ENCODE results near the gene LDLRAD4.

The LDLRAD4 gene

DNA sequence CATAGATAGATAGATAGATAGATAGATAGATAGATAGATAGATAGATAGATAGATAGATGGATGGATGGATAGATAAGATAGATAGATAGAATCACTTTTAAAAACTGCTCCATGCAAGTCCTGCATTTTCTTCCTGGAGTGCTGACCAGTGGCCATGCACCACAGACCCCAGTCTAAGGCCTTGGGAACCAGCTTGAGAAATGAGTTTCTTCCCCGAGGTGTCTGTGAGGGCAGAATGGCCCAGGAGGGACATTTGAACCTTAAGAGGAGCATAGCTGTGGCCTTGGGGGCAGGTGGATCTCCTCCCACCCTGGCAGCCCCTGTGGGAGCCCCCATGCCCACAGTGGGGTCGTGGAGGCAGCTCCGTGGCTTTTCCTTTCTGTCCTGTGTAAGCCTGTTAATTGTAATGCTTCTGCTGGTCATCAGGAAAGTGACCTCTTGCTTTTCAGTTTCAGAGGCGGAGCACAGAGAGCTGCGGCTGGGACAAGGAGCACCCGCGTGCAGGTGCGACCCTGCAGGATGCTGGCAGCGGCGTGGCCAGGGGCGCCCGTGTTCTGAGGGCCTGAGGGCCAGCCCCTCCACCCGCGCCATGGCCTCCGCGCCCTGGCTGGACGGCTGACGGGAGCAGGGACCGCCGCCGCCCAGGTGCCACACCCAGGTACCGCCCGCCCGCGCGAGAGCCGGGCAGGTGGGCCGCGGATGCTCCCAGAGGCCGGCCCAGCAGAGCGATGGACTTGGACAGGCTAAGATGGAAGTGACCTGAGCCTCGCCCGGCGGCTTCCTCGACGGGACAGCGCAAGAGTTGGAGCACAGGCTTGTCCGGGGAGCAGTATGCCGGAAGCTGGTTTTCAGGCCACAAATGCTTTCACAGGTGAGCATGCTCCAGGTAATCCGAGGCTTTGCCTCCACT lies 168.6 kb downstream of the LDLRAD4 start:
- DNase-seq (ENCODE audit: low spot score), result peak; percentile 46

- peak; percentile 37 for DNase-seq (ENCODE audit: low spot score)
Observed at GRCh38 chr18:13387855-13388548, 169.4 kb downstream of the LDLRAD4 start.

GRCh38 chr18:13388586-13389490 lies 170.3 kb downstream of the LDLRAD4 start:
- peak; percentile 32 for DNase-seq (ENCODE audit: low spot score)

GRCh38 chr18:13389491-13390131 lies 171.1 kb downstream of the LDLRAD4 start:
- peak; percentile 39 for DNase-seq (ENCODE audit: low spot score)

DNA sequence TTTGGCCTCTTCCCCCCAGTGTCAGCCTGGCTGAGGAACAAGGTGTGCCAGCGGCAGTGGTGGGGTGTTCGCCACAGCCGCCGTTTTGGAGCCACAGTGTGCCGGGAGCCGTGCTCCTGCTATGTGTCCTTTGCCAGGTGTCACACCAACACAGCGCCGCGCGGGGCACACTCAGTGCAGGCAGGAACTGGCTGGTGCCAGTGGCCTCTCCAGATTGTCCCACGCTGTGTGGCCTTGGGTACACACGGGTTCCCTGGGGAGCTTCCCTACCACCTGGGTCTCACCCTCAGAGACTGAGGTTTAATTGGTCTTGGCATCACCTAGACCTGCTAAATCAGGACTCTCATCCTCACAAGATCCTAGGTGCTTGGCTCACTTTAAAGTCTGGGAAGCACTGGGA lies 171.6 kb downstream of the LDLRAD4 start:
- peak; percentile 55 for DNase-seq (ENCODE audit: low spot score)

DNA sequence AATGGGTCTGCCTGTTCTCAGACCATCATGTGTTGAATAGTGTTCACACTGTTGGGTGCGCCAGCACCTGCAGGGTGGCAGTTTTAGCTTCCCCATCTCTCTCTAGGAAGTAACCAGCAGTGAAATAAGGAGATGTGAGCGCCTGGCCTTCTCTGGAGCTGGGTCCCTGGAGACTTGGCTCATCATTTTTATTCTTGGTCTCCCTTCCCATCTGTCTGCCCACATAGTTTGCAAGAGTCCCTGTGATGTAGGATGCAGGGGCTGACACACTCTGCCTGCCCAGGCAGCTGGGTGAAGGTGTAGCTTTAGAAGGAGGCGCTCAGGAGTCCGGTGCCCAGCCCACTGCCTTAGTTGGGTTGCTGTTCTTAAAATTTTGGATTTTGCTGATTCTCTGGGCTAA lies 172.2 kb downstream of the LDLRAD4 start:
- peak; percentile 72 for DNase-seq (ENCODE audit: low spot score)

DNA sequence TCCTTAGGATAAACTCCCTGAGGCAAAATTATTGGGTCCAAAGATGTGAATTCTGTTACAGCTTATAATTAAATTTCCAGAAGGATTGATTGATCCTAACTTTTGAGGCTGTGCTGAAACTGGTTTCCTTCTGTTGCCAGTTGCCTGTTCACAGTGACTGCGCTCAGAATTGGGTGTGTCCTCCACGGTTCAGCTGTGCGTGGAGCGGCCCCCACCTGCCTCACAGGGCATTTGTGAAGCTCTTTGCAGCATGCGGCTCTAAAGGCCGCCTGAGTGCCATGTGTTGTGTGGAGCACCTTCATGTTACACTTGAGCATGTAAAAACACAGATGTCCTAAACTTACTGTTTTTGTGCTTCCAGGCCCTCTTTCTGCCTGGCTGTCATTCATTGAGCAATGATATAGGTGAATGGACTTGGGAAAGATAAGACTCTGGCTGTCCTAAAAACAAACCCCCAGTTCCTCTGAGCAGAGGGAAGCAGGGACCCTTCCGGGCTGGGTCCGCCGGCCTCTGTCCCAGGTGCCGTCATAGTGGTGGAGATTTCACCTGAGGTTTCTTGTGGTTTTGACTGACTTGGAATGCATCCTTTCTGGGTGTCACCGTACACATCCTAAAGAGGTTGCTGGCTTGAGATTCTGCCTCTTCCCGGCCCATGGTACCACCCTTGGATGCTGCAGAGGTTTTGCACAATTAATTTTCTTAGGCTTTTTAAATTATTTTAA lies 173.6 kb downstream of the LDLRAD4 start:
- no peak for DNase-seq (ENCODE audit: low spot score)

- DNase-seq (ENCODE audit: low spot score), result no peak
Observed at GRCh38 chr18:13392899-13393298, 174.3 kb downstream of the LDLRAD4 start.

- no peak for DNase-seq (ENCODE audit: low spot score)
Observed at GRCh38 chr18:13393338-13393737, 174.8 kb downstream of the LDLRAD4 start.

- DNase-seq (ENCODE audit: low spot score), result peak; percentile 50
Observed at GRCh38 chr18:13394801-13395200, 176.2 kb downstream of the LDLRAD4 start.

GRCh38 chr18:13395577-13395976 lies 177.0 kb downstream of the LDLRAD4 start:
- no peak for DNase-seq (ENCODE audit: low spot score)

DNA sequence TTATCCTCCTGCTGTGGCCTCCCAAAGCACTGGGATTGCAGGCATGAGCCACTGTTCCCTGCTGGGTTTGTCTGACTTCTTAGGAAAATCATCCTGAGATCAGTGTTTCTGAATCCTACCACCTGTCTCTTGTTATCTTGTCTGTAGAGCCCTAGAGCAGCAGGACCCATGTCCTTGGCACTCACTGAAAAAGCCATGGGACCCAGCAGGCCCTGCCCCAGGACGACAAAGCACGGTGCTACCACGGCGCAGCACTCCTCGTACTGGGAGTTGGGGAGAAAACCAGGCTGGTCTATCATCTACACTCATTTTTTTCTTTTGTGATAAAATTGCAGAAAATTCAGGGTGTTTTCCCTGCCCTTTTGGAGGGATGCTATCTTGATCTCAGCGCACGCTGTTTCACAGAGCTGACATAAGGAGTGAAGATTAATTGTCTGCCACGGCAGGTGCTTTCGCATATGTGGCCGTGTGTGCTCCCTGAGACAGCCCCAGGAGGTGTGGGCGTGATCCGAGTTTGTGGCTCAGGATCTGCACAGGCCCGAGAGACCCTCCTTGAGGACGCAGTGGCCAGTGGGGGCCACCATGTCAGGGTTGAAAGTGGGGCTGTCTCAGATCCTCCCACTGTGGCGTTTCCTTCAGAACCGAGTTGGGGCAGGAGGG lies 179.1 kb downstream of the LDLRAD4 start:
- peak; percentile 85 for DNase-seq (ENCODE audit: low spot score)

DNA sequence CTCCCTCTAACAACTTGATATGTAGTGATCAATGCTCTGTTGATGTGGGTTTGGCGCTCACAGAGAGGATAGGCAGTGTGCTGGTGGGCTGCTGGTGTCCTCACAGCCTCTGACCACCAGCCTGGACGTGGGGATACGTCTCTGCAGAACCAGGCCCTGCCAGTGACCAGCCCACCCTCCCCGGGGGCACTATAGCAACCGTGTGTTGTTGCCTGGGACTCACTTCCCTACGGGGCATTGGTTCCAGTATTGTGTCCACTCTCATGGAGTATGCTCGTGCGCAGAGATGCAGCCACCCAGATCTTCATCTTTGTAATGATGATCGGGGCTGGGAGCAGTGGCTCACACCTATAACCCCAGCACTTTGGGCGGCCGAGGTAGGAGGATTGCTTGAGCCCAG lies 180.1 kb downstream of the LDLRAD4 start:
- DNase-seq (ENCODE audit: low spot score), result no peak

- DNase-seq (ENCODE audit: low spot score), result no peak
Observed at GRCh38 chr18:13399511-13399910, 181.0 kb downstream of the LDLRAD4 start.

DNA sequence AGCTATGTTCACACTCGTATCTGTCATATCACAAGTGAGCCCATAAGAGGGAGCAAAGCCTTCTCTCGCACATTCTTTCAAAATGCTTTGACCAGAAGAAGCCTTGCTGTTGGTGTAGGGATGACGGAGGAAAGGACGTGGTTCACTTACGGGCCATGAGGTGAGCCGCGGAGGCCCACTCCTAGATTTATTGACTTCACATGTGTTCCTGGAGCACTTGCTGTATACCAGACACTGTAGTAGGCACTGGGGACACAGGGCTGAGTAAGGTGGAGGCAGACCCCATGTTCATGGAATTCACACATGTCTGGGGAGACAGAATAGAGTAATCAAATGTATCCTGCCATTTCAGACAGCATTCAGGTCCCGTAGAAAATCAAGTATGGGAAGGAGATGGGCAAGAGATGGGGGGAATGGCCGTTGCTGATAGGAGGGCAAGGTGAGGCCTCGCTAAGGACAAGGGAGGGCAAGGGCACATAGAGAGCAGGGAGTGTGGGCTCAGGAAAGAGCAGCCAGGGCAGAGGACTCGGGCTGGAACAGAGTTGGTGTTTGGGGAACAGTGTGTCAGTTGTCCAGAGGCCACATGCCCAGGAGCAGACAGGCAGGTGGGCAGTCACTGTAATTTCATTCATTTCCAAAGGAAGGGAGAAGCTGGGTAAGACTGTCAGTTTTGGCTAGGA lies 182.2 kb downstream of the LDLRAD4 start:
- no peak for DNase-seq (ENCODE audit: low spot score)

DNA sequence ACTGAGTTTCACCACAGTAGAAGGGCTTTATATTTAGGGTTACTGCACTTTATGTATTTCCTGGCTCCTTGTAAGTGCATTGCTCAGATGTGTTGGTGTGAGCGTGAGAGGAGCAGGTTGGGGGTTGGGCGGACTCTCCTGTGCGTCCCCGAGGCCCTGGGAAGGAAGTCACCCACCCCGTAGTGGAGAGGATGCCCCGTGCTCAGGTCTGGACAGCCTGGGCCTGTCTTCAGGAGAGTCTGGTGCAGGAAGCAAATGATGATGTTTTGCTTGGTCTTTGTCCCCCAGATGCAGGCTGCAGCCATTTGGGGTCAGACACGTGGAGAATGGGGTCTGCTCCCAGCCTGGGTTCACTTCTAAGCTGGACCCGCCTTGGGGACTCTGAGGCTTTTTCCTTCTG lies 182.8 kb downstream of the LDLRAD4 start:
- DNase-seq (ENCODE audit: low spot score), result no peak

DNA sequence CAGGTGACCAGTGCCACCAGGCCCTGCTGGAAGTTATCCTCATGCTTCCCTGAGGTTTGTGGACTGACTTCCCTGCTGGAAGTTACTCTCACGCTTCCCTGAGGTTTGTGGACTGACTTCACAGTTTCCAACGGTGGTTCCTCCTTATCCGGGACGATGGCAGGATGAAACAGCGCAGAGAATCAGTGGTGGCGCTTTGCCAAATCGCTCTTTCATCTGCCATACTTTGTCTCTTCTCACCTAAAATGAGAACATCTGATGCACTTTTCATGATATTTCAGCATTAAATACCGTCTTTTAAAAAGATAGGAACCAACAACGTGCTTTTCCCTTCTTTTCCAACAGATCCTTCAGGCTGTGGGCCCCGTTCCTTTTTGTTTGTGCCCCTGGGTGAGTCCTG lies 183.3 kb downstream of the LDLRAD4 start:
- no peak for DNase-seq (ENCODE audit: low spot score)

DNA sequence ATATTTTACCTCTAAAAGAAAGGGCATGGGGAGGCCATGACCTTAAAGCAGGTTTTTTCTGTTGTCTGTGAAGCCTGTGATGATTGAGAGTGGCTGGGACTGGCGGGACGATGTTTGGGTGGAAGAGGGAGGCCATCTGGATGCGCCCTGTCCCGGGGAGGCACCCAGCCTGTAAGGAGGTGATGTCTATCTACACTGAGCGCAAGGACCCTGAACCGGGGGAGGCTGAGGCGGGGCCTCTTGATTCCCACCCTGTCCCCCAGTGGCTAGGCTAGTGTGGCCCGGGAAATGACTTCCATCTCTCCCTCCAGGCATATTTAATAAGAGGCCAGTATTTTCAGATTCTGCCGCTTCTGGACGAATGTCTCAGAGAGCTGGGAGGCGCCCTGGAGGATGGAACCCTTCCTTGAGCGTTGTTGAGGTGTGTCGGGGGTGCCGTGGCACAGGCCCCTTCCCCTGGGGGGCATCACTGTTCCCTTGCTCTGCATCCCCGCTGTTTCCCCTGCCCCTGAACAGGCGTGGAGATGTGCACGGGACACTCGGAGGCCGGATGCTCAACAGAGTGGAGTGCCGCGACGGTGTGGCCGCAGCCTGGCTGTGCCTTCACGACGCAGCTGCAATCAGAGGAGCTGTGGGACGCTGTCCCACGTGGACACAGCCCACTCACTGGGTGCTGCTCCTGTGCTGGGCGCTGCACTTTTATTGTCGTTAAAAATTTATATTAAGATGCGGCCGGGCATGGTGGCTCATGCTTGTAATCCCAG lies 185.4 kb downstream of the LDLRAD4 start:
- DNase-seq (ENCODE audit: low spot score), result no peak
